Lower leg skin (tissue), 3 donors: Measurements from ENCODE around the gene EID2.

Source experiments
- POLR2A ChIP-seq, 2 donors: fragments of 450-650 bp; IDR thresholded peaks; one replicate each; pipeline ENCODE4 v1.6.1; 2016 to 2017; ENCODE audit warnings: antibody characterized with exemption in 2 of 2, mild to moderate bottlenecking in 1 of 2, moderate library complexity in 1 of 2
- TF ChIP-seq, protein P1 (sequence below), 3 donors: fragments of 450-650 bp; IDR thresholded peaks; one replicate each; pipeline ENCODE4 v1.5.1; 2016; ENCODE audit warnings: antibody characterized with exemption in 3 of 3, mild to moderate bottlenecking in 3 of 3, moderate library complexity in 2 of 3

DNA sequence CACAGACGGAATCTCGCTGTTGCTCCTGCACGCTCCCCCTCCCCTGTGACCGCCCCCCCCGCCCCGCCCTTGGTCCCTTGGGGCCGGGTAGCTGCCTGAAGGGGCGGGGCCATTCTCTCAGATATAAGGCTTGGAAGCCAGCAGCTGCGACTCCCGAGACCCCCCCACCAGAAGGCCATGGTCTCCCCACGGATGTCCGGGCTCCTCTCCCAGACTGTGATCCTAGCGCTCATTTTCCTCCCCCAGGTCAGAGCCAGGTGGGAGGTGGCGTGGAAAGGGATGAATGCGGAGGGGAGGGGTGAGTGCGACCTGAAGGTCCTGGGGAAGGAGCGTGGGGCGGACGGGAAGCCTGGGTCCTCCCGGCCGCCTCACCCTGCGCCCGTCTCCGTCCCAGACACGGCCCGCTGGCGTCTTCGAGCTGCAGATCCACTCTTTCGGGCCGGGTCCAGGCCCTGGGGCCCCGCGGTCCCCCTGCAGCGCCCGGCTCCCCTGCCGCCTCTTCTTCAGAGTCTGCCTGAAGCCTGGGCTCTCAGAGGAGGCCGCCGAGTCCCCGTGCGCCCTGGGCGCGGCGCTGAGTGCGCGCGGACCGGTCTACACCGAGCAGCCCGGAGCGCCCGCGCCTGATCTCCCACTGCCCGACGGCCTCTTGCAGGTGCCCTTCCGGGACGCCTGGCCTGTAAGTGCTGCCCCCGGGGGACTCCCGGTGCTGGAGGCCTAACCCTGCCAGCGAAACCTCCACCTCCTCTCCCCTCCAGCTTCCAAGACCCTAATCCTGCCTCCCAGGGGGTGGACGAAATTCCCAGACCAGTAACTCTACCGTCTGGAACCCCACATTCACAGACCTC, 40.9 kb downstream of the EID2 start, which contains the start of gene DLL3:
- no peak for TF ChIP-seq POLR2A (IDR thresholded peaks at IDR 0.05)
- TF ChIP-seq, protein P1, sequence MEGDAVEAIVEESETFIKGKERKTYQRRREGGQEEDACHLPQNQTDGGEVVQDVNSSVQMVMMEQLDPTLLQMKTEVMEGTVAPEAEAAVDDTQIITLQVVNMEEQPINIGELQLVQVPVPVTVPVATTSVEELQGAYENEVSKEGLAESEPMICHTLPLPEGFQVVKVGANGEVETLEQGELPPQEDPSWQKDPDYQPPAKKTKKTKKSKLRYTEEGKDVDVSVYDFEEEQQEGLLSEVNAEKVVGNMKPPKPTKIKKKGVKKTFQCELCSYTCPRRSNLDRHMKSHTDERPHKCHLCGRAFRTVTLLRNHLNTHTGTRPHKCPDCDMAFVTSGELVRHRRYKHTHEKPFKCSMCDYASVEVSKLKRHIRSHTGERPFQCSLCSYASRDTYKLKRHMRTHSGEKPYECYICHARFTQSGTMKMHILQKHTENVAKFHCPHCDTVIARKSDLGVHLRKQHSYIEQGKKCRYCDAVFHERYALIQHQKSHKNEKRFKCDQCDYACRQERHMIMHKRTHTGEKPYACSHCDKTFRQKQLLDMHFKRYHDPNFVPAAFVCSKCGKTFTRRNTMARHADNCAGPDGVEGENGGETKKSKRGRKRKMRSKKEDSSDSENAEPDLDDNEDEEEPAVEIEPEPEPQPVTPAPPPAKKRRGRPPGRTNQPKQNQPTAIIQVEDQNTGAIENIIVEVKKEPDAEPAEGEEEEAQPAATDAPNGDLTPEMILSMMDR (IDR thresholded peaks at IDR 0.05): no peak
